Spinal cord (tissue), 10 donors: ENCODE results near the gene CCNDBP1. TPM values are rescaled to one million over a fixed set of nuclear protein-coding genes. Genes with fewer than 3 reads are reported as not detected.
"Not testable (repeated sequence)": the region's sequence is repeated elsewhere in the genome, so short reads cannot be mapped to it uniquely, and the experiment has no call there.

Source experiments
- DNase-seq, 6 donors: peaks; one replicate each; pipeline versions ENCODE4 v3.0.0 to v3.0.0-alpha.2; 2013 to 2015; ENCODE audit warnings: low spot score in 6 of 6, low read depth in 4 of 6
- H3K27ac ChIP-seq: one replicate; pipeline ENCODE4 v1.5.1; 2013; ENCODE audit warnings: low read depth, low read length, control low read depth
- H3K27me3 ChIP-seq: one replicate; pipeline ENCODE4 v1.6.1; 2013; ENCODE audit warnings: low read length; ENCODE audit not compliant: control insufficient read depth, insufficient read depth
- H3K36me3 ChIP-seq: one replicate; pipeline ENCODE4 v1.6.1; 2013; ENCODE audit warnings: low read length; ENCODE audit not compliant: control insufficient read depth, insufficient read depth
- H3K4me1 ChIP-seq: one replicate; pipeline ENCODE4 v1.6.1; 2013; ENCODE audit warnings: low read length; ENCODE audit not compliant: control insufficient read depth, insufficient read depth
- H3K4me3 ChIP-seq: one replicate; pipeline ENCODE4 v1.5.1; 2013; ENCODE audit warnings: low read depth, low read length, control low read depth
- H3K9me3 ChIP-seq: one replicate; pipeline ENCODE4 v1.6.1; 2013; ENCODE audit warnings: low read length; ENCODE audit not compliant: control insufficient read depth, insufficient read depth
- WGBS: methylation state at CpG from one replicate; pipeline ENCODE4 v1.1.5; 2013; ENCODE audit warnings: missing lambda C conversion rate; ENCODE audit not compliant: insufficient coverage; 5-methylcytosine and 5-hydroxymethylcytosine counted together
- polyA plus RNA-seq, 2 donors: library from polyadenylated mRNA; unstranded; fragments of 120-200 nt; gene quantifications; one replicate each; pipeline ENCODE4 v1.2.1, GENCODE V29; 2013; ENCODE audit not compliant: insufficient read length in 2 of 2
- total RNA-seq, 2 donors: library from RNA; depleted of rRNA in 1 of 2; stranded (reverse); fragments of 120-200 nt in 1 of 2; fragments of >200 nt in 1 of 2; gene quantifications; one replicate each; pipeline versions ENCODE4 v1.2.3 to v1.2.4, GENCODE V29; 2013 to 2014
- donor health status: healthy.

Gene CCNDBP1
- total and polyA plus RNA-seq, 4 donors = 52.0 to 90.0 (median 56.2) TPM

- WGBS = 75% methylated on average over 1 of the region's 2 CpGs
- H3K36me3 ChIP-seq = peaks cover 14% of the 10 kb centered on the region
- H3K4me1 ChIP-seq = no peaks in the 10 kb centered on the region
- H3K9me3 ChIP-seq = no peaks in the 10 kb centered on the region
- no peaks in the 10 kb centered on the region for H3K27me3 ChIP-seq
- DNase-seq = no peak
- H3K27ac ChIP-seq = no peak overlapping the region
- no peak overlapping the region for H3K4me3 ChIP-seq
These were observed 4.1 kb downstream of the CCNDBP1 start for GRCh38 chr15:43189296-43189695.

GRCh38 chr15:43190178-43190577, 5.0 kb downstream of the CCNDBP1 start:
- Histone ChIP-seq H3K9me3 (no peaks in the 10 kb centered on the region), H3K4me3 (no peak overlapping the region), H3K4me1 (no peaks in the 10 kb centered on the region), H3K36me3 (peaks cover 14% of the 10 kb centered on the region), H3K27me3 (no peaks in the 10 kb centered on the region), H3K27ac (no peak overlapping the region)
- DNase-seq = no peak
- WGBS = no CpG with 5 or more reads among the region's 1 CpG

GRCh38 chr15:43193710-43194109, 8.5 kb downstream of the CCNDBP1 start:
- Histone ChIP-seq H3K4me3 (no peak overlapping the region), H3K9me3 (no peaks in the 10 kb centered on the region), H3K36me3 (peaks cover 17% of the 10 kb centered on the region), H3K27me3 (no peaks in the 10 kb centered on the region), H3K27ac (no peak overlapping the region), H3K4me1 (no peaks in the 10 kb centered on the region)
- DNase-seq = no peak
- WGBS = no CpG with 5 or more reads among the region's 2 CpGs

GRCh38 chr15:43194795-43195194, 9.6 kb downstream of the CCNDBP1 start:
- Histone ChIP-seq H3K4me3 (no peak overlapping the region), H3K9me3 (no peaks in the 10 kb centered on the region), H3K27ac (no peak overlapping the region), H3K27me3 (no peaks in the 10 kb centered on the region), H3K4me1 (no peaks in the 10 kb centered on the region), H3K36me3 (peaks cover 13% of the 10 kb centered on the region)
- DNase-seq = no peak
- no CpG with 5 or more reads among the region's 2 CpGs for WGBS

GRCh38 chr15:43196760-43197548, 11.8 kb downstream of the CCNDBP1 start:
- Histone ChIP-seq H3K4me3 (no peak overlapping the region), H3K4me1 (no peaks in the 10 kb centered on the region), H3K36me3 (peaks cover 7% of the 10 kb centered on the region), H3K27ac (no peak overlapping the region), H3K9me3 (no peaks in the 10 kb centered on the region), H3K27me3 (no peaks in the 10 kb centered on the region)
- no peak for DNase-seq
- WGBS = 87% methylated on average over 7 of the region's 10 CpGs

- not testable (repeated sequence) for H3K27me3 ChIP-seq, DNase-seq, H3K4me1 ChIP-seq, H3K27ac ChIP-seq, H3K9me3 ChIP-seq, H3K4me3 ChIP-seq, H3K36me3 ChIP-seq
- 100% methylated on average over 2 of the region's 3 CpGs for WGBS
These were observed 12.6 kb downstream of the CCNDBP1 start for GRCh38 chr15:43197773-43198172.

GRCh38 chr15:43198556-43198955, 13.4 kb downstream of the CCNDBP1 start:
- not testable (repeated sequence) for H3K4me1 ChIP-seq, H3K27me3 ChIP-seq, H3K9me3 ChIP-seq, H3K27ac ChIP-seq, H3K4me3 ChIP-seq, DNase-seq, H3K36me3 ChIP-seq
- 98% methylated on average over 4 of the region's 4 CpGs for WGBS

GRCh38 chr15:43198992-43199391, 13.8 kb downstream of the CCNDBP1 start:
- Histone ChIP-seq H3K27me3 (no peaks in the 10 kb centered on the region), H3K27ac (no peak overlapping the region), H3K4me1 (no peaks in the 10 kb centered on the region), H3K4me3 (no peak overlapping the region), H3K36me3 (peaks cover 3% of the 10 kb centered on the region), H3K9me3 (no peaks in the 10 kb centered on the region)
- DNase-seq = no peak
- WGBS = 94% methylated on average over 3 of the region's 3 CpGs

GRCh38 chr15:43199945-43200488, 14.8 kb downstream of the CCNDBP1 start:
- WGBS = 80% methylated on average over 2 of the region's 3 CpGs
- no peaks in the 10 kb centered on the region for H3K27me3 ChIP-seq
- H3K4me1 ChIP-seq = no peaks in the 10 kb centered on the region
- DNase-seq = no peak
- no peak overlapping the region for H3K27ac ChIP-seq
- H3K36me3 ChIP-seq = peaks cover 3% of the 10 kb centered on the region
- H3K9me3 ChIP-seq = no peaks in the 10 kb centered on the region
- no peak overlapping the region for H3K4me3 ChIP-seq
